SH-SY5Y (cell line): Measurements from ENCODE around the gene LMF1.

ENCODE experiments used
- GATA2 ChIP-seq: IDR thresholded peaks from 2 replicates; pipeline ENCODE4 v1.6.1; 2011; ENCODE audit warnings: mild to moderate bottlenecking, low read depth, low read length
- GATA3 ChIP-seq: IDR thresholded peaks from 2 replicates; pipeline ENCODE4 v1.6.1; 2011; ENCODE audit warnings: low read depth, mild to moderate bottlenecking, low read length, moderate library complexity

GRCh38 chr16:882256-882655 lies 88.5 kb downstream of the LMF1 start:
- TF ChIP-seq GATA3: no peak
- TF ChIP-seq GATA2: no peak
